Endometrium (tissue), 2 donors: ENCODE results near the gene VPS54.

Experiments
- FAIRE-seq: peaks from 2 replicates; lab custom pipeline; 2012; peaks lifted over from hg19 to GRCh38; lab: Jason Lieb, UNC
- donor health status: control.
- donor health status: control.

VPS54 gene, protein sequence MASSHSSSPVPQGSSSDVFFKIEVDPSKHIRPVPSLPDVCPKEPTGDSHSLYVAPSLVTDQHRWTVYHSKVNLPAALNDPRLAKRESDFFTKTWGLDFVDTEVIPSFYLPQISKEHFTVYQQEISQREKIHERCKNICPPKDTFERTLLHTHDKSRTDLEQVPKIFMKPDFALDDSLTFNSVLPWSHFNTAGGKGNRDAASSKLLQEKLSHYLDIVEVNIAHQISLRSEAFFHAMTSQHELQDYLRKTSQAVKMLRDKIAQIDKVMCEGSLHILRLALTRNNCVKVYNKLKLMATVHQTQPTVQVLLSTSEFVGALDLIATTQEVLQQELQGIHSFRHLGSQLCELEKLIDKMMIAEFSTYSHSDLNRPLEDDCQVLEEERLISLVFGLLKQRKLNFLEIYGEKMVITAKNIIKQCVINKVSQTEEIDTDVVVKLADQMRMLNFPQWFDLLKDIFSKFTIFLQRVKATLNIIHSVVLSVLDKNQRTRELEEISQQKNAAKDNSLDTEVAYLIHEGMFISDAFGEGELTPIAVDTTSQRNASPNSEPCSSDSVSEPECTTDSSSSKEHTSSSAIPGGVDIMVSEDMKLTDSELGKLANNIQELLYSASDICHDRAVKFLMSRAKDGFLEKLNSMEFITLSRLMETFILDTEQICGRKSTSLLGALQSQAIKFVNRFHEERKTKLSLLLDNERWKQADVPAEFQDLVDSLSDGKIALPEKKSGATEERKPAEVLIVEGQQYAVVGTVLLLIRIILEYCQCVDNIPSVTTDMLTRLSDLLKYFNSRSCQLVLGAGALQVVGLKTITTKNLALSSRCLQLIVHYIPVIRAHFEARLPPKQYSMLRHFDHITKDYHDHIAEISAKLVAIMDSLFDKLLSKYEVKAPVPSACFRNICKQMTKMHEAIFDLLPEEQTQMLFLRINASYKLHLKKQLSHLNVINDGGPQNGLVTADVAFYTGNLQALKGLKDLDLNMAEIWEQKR

DNA sequence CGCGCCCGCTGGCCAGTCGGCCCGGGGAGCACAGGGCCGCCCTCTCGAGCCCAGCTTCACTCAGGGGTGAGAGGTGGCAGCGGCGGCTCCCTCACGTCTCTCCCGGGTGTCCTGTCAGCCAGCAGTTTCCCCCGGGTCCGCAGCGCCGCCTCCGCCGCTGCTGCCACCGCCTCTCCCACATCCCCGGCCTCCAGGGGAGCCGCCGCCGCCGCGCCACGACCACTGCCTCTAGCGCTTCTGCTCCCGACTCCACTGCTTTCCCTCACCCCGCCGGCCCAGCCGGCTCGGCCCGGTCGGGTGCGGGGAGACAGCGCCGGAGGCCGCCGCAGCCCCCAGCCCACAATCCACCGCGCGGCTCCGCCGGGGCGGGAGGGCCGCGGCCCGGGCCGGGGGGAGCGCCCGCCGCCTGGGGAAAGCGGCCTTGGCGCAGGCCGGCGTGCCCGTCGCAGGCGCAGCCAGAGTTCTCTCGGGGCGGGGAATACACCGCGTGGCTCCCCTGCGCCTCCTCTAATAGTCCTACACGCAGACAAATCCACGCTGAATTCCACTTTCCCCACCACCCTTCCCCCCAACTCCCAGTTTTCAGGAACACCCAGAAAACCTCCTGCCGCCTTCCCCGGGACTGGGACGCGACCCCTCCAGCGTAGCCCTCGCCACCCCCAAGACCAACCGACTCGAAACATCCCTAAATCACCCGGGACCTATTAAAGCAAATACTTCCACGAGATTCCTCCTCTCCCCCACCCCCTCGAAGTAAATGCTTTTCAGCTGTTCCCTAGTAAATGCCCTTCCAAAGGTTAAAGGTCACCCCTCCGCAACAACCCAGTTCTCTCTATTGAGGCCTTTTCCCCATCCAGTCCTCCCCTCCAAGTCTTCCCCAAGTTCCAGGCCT, at the start of gene VPS54:
VPS54 (minus strand) TSS at position 346 of the 892 bp plus-strand sequence. CDS start 35,429 bp downstream, outside the sequence.
- no peak for FAIRE-seq

DNA sequence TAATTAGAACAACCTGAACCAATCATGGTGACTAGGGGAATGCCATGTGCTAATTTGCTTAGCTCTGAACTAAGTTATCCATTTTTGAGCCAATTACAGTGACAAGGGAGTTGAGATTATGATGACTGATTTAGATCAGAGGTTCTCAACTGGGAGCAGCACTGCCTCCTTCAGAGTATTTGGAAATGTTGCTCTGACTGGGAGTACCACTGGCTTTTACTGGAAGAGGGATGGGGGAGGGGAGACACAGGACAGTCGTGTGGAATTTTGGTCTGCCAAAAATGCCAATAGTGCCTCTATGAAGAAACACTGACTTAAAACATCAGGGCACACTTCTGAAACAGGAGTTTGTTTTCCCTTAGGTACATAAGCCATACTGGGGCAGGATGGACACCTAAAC, 48.1 kb upstream of the VPS54 start:
- no peak for FAIRE-seq

DNA sequence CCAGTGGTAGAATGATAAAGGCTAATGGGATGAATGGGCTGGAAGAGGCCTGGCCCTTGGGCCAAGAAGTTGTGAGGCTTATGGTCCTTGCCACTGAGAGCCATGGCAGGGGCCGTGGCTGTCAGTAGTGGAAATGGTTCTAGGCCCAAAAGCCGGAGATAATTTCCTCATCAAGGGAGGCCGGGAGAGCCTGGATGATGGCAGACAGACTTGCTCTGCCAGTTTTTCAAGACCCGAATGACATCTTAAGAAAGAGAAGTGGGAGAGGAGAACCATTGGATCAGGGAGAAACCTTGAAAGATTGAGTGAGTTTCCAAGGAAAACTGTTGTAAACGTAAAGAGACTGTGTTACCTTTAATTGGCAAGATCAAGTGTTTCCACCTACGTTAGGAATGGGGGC, 46.3 kb upstream of the VPS54 start:
- FAIRE-seq = no peak

DNA sequence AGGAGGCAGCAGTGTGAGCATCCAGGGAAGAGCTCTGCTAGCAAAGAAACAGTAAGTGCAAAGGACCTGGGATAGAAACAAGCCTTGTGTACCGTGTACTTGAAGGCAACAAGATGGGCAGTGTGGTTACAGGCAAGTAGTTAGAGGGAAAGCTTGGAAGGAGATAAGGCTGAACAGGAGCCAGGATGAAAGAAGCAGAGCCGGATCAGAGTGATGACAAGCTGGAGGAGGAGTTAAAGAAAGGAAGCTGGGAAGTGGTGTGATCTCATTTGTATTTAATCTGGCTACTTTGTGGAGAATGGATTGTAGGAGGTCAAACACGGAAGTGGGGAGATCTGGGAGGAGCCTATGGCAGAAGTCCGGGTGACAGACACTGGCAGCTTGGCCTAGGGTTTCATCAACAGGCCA, 44.7 kb upstream of the VPS54 start:
- FAIRE-seq = no peak

DNA sequence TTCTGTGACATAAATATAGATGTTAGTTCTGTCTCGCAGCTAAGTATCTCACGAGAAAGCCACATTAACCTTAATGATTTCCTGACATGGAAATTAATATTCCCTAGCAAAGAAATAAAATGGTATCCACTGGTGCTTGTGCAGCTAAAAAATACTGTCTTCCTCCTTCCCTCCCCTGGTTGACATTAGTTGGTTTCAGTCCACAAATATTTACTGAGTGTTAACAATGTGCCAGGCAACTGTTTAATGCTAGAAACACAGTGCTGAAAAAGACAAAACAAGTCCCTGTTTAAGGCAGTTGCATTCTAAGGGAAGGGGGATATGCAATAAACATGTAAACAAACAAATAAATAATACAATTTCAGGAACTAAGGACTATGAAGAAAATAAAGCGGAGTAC, 44.2 kb upstream of the VPS54 start:
- no peak for FAIRE-seq

DNA sequence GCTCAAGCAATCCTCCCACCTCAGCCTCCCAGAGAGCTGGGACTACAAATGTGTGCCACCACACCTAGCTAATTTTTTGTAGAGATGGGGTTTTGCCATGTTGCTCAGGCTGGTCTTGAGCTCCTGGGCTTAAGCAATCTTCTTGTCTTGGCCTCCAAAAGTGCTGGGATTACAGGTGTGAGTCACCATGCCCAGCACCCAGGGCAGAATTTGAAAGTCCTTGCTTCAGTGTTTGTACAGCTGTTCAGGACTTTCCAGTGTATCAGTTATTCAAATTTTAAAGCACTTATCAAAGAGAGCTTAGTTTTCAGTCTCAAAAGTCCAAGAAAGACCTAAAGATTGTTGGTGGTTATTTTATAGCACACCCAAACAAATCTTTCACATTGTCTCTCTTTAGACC, 43.6 kb upstream of the VPS54 start:
- FAIRE-seq = no peak

DNA sequence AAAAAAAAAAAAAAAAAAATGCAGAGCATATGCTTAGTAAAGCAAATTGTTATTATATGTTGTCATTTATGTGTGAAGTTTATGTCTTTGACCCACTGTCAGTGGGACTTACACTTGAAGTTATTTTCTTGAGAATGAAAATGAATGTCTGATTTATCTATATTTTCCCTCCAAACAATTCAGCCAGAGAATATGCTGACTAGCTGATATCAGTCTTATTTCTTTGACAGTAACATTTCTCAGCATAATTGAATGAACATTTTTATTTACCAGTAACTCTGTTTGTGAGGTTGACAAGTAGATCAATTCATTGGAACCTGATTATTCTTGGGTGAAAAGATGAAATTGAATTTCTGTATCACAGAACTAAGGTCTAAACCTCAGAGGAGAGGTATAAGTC, 40.0 kb upstream of the VPS54 start:
- FAIRE-seq = no peak

DNA sequence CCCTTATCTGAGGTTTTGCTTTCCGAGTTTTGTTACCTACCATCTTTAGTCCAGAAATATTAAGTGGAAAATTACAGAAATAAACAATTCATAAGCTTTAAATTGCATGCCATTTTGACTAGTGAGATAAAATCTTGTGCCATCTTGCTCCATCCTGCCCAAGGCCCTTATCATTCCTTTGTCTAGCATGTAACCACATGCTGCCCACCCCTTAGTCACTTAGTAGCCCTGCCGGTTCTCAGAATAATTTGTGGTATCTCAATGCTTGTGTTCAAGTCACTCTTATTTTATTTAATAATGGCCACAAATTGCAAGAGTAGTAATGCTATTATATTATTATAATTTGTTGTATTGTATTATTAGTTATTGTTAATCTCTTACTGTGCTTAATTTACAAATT, 36.8 kb upstream of the VPS54 start:
- no peak for FAIRE-seq

DNA sequence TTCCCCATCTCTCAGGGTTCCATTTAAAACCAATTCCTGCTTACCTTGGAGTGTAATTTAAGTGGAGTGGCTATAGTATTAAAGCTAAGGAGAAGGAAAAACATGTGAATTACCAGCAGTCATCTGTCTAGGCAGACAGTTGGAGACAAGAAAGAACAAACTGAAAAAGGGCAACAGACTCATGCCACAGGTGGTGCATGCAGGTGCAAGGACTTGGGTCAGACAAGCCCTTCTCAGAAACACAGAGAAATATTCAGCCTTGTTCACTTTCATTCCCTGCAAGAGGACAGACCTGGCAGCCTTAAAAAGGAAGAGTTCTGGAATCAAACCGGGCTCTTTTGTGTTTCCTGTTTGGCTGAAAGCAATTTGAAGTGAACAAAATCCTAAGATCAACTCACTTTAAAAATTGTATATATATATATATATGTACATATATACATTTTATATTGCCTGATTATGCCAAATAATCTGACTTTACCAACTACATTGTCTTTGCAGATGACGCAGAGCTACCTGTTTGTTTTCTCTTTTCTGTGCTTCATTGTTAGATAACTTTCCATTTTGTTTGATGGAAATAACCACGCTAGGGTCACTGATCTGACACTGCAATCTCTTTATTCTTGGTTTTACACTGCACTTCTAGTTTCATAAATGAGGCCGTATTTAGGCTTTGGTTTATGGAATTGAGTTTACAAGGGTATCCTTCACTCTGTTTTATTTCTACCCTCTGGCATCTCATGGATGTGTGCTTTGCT, 35.1 kb upstream of the VPS54 start:
- no peak for FAIRE-seq

DNA sequence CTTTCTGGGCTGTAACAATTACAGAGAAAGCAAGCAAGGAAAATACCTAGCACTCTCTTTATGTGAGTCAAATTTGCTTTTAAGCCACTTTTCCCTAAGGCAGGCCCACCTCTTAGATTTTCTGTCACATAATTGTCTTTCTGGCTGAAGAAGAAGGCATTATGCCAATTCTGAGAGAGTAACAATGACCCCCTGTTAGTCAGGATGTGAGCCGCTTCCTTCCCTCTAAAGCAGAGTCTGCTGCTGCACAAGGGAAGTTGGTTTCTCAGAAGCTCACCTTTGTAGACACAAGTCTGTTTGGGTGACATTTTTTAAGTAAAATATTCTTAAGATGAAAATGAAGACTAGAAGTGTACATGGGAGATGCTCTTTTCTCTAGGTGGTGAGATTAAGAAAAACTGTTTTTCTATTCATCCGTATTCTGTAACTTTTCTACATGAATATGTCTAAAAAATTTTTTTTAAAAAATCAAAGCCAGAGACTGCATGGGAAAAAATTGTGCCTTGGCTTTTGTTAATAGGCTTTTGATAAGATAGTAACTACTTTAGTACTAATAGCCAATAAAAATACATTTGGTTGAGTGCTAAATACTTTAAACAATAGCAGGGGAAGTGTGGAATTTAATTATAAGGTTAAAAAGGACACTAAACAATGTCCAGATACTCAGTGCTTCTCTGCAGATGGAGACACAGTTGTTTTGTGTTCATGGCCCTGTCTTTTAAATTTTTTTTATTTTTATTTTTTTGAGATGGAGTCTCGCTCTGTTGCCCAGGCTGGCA, 33.4 kb upstream of the VPS54 start:
- FAIRE-seq = no peak

DNA sequence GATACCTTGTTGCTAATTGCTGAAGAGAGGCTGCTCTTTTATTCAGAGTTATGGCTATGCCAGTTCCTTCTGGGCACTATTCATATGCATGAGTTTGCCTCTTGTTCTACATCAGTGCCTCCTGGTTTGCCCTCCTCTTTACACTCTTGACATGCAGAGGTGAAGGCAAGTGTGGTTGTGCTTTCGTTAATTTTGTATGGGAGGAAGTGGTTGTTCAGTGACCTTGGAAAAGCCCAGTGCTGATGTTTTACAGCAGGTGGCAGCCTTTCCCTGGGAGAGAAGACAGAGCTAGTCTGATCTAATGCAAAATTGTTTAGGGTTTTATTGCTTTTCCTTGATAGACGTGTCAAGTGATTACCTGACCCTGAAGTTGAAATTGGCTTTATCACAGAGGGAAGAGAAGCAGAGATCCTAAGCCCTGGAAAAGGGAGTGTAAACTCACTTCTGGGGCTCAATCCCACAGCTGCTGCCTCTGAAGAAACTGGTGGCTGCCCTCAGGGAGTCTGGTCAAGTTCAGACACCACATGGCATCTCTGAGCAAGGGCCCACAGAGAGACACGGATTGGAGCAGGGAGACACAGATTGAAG, 30.5 kb upstream of the VPS54 start:
- FAIRE-seq = no peak

DNA sequence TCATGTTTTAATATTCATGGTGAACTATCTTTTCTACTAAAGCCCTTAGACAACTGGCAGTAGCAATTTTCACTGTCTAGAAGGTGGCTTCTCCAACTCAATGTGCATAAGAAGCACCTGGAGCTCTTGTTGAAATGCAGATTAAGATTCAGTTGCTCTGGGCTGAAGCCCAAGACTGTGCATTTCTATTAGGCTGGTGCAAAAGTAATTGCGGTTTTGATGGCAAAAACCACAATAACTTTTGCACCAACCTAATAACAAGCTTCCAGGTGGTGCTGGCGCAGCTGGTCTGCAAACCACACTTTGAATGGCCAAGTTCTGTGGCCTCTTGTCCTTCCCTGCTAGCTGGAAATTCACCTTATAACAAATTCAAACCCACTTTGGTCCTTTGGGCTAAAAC, 26.7 kb upstream of the VPS54 start:
- no peak for FAIRE-seq

DNA sequence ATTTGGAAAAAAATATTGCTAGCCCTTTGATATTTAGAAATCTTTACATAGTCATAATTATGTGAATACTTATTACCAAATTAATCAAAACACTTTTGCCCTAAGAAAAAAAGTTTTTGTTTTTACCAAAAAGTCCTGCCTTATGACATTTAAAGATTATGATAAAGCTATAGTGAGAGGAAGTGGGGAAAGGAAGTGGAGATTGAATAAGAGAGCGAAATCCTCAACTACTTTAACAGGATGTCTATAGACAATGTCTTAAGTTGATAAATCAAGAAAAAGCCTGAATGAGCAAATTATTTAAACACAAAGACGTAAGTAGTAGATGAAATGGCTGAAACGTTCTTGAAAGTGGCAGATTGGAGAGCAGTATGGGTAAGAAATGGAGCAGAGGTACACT, 20.9 kb upstream of the VPS54 start:
- no peak for FAIRE-seq

DNA sequence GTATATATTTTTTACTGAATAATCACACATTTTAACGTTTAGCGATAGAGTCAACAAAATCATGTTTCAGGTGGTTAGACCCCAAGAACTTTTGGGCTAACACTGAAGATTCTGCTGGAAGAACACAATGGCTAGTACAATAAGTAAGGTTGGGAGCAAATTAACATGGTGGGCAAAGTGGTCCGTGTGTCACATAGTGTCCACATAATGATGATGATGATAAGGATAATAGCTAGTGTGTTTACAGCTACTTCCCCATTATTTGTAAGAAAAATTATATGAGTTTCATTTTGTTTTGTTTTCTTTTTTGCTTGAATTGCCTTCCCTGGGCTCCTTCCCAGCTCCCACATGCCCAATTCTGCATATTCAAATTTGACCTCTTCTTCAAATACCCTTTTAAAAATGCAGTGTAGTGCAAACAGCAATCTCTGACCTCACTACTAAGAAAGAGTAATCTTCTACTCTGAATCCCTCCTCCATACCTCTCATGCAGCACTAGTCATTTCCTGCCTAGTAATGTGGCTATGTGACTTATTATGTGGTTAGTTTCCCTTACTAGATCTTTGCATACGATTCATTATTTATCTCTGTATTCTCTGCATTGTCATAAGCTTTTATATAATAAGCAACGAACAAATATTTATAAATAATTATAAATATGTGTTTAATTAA, 16.9 kb upstream of the VPS54 start:
- no peak for FAIRE-seq

DNA sequence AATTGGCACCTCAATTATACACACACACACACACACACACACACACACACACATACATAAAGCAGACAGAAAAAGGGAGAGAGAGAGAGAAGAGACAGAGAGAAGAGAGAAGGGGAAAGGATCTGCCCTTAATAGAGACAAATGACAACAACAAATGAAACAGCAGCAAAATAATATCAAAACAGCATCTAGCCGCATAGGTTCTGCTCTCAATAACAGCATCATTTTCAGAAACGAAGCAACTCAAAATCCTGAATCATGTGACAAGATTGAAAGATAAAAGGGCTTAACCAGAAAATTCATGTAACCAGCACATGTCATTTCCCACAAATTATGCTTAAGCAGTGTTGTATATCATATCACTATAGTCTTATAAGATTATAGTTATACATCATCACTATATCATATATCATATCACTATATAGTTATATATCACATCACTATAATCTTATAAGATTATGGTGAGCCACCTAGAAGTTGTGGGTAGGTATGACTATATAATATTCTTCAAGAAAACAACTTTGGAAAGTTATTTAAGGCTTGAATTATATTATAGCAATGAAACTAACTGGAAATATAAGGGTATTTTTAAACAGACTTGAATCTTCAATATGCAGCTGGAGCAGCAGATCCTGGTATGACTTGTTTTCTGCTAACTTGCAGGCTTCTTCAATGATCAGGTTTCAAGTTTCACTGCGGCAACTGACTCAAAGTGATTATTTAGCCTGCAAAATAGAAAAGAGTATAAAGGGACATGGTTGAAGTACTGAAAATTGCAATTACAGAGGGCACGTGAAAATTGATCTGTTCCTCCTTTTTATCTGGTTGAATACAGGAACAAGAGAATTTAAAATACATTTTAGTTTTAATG, 16.1 kb upstream of the VPS54 start:
- FAIRE-seq = no peak

DNA sequence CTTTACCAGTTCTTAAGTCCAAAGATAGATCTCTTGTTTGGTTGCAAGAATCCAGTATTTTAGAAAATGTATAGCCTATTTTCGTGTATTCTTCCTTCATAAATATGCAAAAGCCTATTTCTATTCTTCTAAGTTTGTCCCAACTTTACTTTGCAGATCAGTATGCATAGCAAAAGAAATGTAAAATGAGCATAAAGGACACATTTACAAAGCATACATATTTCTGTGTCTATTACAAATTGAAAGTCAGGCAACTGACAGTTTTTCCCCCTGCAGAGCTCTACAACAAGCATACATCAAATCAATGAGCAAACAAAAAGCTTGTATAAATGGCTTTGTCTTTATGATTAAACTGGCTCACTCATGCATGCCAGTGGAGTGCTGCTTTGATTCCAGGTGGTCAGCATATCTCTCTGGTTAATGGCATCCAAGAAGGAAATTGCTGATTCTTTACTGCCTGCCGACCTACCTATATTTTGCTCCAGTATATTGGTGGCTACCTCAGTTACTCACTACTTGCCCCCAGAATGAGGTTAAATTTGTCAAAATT, 10.0 kb upstream of the VPS54 start:
- FAIRE-seq = no peak

DNA sequence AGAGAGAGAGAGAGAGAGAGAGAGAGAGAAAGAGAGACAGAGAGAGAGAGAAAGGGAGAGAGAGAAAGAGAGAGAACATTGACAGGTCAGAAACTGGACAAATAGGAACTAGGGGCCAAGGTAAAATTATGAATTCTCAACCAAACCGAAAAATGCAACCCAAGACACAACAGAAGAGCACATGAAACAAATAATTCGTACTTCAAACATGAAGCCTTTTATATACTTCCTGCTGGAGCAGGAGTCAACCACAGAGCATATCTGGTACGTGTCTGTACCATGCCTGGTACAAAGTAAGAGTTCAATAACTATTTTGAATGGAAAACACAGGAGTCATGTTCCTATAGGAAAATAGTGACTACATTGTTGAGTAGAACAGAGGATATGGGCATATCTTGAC, 6.5 kb upstream of the VPS54 start:
- FAIRE-seq = no peak

DNA sequence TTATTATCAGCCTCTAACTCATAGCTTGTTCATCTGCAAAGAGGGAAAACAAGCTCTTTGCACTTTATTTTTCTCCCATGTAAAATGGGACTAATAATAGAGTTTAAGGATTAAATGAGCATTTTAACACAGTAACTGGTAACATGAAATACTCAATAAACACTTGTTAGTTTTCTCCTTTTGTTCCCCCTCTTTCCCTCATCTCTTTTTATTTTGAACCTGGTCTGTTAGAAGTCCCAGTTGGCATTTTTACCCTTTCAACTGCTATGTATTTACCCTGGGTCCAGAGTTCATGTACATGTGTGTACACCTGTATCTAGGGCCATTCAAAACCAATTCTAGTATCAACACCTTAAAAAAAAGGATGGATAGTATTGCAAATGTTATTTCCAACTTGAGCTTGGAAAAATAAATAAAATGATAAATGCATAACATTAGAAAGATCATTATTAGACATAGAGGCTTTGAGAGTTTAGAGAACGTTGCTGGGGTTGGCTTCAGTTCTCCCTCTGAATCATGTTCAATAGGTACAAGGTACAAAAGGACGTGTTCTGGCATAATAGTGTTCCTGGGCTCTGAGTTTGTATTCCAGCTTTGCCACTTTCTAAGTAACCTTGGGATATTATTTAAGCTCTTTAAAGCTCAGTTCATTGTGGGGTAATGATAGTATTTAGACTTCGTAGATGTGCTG, 5.2 kb upstream of the VPS54 start:
- FAIRE-seq = no peak
